ENCODE results near the gene E4F1.

Gene E4F1

DNA sequence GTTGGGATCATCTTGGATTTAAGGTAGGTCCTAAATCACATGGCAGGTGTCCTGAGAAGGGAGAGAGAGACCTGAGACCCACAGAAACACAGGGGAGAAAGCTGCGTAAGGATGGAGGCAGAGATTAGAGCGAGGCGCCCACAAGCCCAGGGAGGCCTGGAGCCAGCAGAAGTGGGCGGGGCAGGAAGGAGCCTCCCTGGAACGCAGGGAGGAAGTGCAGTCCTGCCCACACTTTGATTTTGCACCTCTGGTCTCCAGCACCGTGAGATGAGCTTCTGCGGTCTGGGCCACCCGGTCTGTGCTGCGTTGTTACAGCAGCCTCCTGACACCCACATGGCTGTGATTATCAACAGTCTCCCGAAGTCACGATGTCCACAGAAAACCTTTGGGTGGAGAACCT, 19.2 kb downstream of the E4F1 start:
- no peak for DNase-seq (ENCODE audit: low read depth)
- no peak overlapping the region for H3K4me3 ChIP-seq (ENCODE audit: low read length)
- TF ChIP-seq, protein P1, sequence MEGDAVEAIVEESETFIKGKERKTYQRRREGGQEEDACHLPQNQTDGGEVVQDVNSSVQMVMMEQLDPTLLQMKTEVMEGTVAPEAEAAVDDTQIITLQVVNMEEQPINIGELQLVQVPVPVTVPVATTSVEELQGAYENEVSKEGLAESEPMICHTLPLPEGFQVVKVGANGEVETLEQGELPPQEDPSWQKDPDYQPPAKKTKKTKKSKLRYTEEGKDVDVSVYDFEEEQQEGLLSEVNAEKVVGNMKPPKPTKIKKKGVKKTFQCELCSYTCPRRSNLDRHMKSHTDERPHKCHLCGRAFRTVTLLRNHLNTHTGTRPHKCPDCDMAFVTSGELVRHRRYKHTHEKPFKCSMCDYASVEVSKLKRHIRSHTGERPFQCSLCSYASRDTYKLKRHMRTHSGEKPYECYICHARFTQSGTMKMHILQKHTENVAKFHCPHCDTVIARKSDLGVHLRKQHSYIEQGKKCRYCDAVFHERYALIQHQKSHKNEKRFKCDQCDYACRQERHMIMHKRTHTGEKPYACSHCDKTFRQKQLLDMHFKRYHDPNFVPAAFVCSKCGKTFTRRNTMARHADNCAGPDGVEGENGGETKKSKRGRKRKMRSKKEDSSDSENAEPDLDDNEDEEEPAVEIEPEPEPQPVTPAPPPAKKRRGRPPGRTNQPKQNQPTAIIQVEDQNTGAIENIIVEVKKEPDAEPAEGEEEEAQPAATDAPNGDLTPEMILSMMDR (conservative IDR thresholded peaks at IDR 0.05; ENCODE audit: low read length) = no peak

DNA sequence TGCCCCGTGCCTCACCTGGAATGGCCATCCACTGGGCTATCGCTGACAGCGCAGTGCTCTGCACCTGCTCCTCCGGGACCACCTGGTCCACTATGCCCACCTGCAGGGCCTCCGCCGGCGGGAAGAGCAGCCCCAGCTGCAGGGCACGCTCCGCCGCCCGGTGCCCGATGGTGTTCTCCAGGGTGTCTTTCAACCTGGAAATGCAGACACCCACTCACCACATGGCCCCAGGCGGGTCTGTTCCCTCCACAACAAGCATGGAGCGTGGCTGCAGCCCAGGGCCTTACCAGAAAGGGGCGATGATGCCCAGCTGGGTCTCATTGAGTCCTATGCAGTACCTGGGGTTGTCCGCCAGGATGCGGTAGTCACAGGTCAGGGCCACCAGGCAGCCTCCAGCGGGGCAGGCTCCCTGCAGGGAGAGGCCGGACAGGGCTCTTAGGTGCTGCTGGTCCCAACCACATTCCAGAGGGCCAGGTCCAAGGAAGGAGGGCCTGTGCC, 19.7 kb downstream of the E4F1 start:
- TF ChIP-seq, protein P1 (conservative IDR thresholded peaks at IDR 0.05; ENCODE audit: low read length) = no peak
- no peak overlapping the region for H3K4me3 ChIP-seq (ENCODE audit: low read length)
- DNase-seq (ENCODE audit: low read depth) = no peak

DNA sequence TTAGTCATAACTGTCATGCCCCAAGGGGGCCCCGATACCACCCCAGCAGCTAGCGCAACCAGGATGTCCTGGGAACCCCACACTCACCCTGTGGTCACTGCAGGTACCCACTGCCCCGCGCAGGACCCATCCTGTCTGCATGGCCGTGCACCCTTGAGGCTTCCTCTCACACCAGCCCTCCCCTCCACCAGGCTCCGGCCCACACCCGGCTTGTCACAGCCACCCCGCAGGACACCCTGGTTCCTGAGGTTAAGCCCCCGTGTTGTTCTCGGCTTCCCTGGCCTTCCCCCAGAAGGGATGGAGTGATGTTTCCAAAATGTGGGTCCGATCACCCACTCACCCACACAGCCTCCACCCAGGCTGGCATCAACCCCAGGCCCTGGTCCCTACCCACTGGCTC, 20.4 kb downstream of the E4F1 start:
- DNase-seq (ENCODE audit: low read depth) = no peak
- TF ChIP-seq, protein P1 (conservative IDR thresholded peaks at IDR 0.05; ENCODE audit: low read length) = no peak
- no peak overlapping the region for H3K4me3 ChIP-seq (ENCODE audit: low read length)

DNA sequence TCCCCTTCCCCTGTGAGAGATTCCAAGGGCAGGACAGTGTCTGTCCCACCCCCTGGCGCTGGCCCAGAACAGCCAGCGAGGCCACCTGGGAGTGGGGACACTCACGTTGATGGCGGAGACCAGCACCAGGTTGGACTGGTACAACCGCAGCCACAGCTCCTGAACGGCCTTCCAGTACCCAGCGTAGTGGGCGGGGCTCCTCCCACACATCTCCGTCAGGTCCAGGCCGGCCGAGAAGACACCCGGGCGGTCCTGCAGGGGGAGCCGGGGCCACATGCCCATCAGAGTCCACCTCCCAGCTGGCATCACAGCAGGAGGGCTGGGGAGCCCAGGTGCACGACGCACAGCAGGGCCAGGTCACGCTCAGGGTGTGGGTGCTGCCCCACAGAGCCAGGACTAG, 20.9 kb downstream of the E4F1 start:
- TF ChIP-seq, protein P1 (conservative IDR thresholded peaks at IDR 0.05; ENCODE audit: low read length) = no peak
- H3K4me3 ChIP-seq (ENCODE audit: low read length) = no peak overlapping the region
- DNase-seq (ENCODE audit: low read depth) = no peak

DNA sequence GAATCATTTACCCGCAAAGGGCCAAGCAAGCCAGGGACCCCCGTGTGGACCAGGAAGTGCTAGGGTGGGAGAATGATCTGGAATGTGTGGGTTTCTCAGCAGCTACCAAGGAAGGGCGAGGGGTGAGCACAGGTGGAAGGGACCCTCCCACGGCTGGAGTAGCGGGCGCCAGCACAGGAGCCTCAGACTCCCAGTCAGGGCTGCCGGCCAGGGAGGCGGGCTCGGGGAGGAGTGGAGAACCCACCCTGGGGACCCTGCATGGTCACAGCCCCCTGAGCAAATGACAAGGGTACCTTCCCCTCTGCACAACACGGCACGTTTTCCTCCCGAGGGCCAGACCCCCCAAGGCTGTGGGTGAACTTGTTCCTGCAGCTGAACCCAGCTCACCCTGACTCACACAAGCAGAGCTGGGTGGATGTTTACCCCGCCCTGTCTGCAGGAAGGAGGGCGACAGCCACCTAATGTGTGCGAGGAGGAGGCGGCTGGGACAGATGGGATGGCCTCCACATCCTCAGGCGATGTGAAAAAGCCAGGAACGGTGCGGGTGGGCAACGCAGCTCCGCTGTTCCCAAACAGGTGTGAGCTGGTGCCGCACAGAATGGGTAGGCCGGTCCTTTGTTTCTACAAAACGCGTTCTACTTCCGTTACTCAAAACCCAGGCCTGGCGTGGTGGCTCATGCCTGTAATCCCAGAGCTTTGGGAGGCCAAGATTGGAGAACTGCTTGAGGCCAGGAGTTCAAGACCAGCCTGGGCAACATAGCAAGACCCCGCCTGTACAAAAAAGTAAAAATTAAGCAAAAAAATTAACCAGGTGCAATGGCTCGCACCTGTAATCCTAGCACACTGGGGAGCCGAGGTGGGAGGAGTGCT, 21.8 kb downstream of the E4F1 start:
- no peak for DNase-seq (ENCODE audit: low read depth)
- TF ChIP-seq, protein P1 (conservative IDR thresholded peaks at IDR 0.05; ENCODE audit: low read length) = no peak
- H3K4me3 ChIP-seq (ENCODE audit: low read length) = no peak overlapping the region

DNA sequence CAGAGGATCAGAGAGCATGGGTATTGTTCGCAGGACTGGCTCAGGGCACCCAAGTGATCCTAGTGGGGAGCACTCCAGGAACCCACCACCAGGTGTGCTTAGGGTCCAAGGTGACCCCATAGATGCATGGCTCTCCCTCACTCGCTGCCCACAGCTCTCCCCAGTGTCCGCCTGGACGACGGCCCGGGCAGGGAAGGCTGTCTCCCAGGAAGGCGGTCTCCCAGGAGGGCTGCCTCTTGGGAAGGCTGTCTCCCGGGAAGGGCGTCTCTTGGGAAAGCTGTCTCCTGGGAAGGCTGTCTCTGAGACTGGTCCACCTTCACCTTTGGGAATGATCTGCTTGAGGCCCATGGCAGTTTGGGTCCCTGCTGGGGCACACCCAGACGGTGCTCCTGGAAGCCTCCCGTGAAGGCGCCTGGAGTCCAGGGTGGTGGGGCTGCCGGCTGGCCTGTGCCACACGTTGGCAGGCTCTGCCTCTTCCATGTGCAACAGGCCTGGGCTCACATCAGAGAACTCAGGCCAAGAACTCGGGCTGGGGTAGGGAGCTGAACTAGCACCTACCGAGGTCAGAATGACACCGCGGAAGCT, 23.0 kb downstream of the E4F1 start:
- H3K4me3 ChIP-seq (ENCODE audit: low read length) = no peak overlapping the region
- DNase-seq (ENCODE audit: low read depth) = no peak
- TF ChIP-seq, protein P1 (conservative IDR thresholded peaks at IDR 0.05; ENCODE audit: low read length) = no peak

Measured in AG10803 (cell line).